ENCODE data around the gene TRIM63. TPM values are rescaled to one million over a fixed set of nuclear protein-coding genes. Genes with fewer than 3 reads are reported as not detected.

TRIM63 gene
- total RNA-seq, 2 experiments from 2014 or later = not detected

DNA sequence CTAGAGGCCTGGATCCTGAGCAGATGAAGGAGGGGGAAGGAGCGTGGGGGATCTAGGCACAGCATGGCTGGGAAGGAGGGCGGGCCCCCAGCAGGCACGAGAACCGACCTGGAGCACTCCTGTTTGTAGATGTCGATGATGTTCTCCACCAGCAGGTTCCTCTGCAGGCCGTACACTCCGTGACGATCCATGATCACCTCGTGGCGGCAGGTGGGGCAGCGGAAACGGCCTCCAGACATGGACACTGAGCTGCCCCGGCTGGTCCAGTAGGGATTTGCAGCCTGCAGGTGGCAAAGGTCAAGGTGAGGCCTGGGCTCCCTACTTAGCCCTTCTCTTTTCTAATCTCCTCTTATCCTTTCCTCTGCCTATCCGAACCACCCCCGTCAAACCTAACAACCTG is 1.3 kb downstream of the TRIM63 start:
- no peaks in the 10 kb centered on the region for H3K9me2 ChIP-seq (ENCODE audit: insufficient read depth, low read length)
- BruUV-seq (replicated peaks) = no TSS peak
- TF ChIP-seq CTCF (conservative IDR thresholded peaks at IDR 0.05; ENCODE audit: low read length) = no peak
- TF ChIP-seq EZH2phosphoT487 (IDR thresholded peaks at IDR 0.05; ENCODE audit: borderline replicate concordance, low read depth, low read length) = no peak
- H3K9me3 ChIP-seq (ENCODE audit: low read length) = no peaks in the 10 kb centered on the region
- H2AFZ ChIP-seq (ENCODE audit: low read length) = no peak overlapping the region
- H3K36me3 ChIP-seq (ENCODE audit: insufficient read depth, low read length) = no peaks in the 10 kb centered on the region
- no peak overlapping the region for H3K4me2 ChIP-seq (ENCODE audit: low read length)
- H3K27ac ChIP-seq (ENCODE audit: low read depth, low read length, poor library complexity, severe bottlenecking) = no peak overlapping the region
- no peak for DNase-seq (ENCODE audit: low spot score)
- ChIA-PET CTCF (ENCODE audit: unreplicated experiment) (no interaction called here), POLR2A (interaction anchor here (0.6 kb wide), 1 partner anchor 64 kb away, joined by 5 read pairs; no protein-coding TSS in a partner anchor)
- H3K4me3 ChIP-seq (ENCODE audit: low read depth, low read length, poor library complexity, severe bottlenecking) = no peak overlapping the region
- no peaks in the 10 kb centered on the region for H3K4me1 ChIP-seq (ENCODE audit: insufficient read depth, low read length, poor library complexity, severe bottlenecking)
- no peaks in the 10 kb centered on the region for H4K20me1 ChIP-seq (ENCODE audit: insufficient read depth, low read length)
- H3K79me2 ChIP-seq (ENCODE audit: insufficient read depth, low read depth, low read length) = no peaks in the 10 kb centered on the region
- intact Hi-C loops (cut with micrococcal nuclease; ENCODE audit: unreplicated experiment) = no loop called here

- ChIA-PET CTCF (ENCODE audit: unreplicated experiment) (no interaction called here), POLR2A (interaction anchor here (0.7 kb wide), 1 partner anchor 27 kb away, joined by 3 read pairs; no protein-coding TSS in a partner anchor)
- no peaks in the 10 kb centered on the region for H3K79me2 ChIP-seq (ENCODE audit: insufficient read depth, low read depth, low read length)
- no peak overlapping the region for H2AFZ ChIP-seq (ENCODE audit: low read length)
- no TSS peak for BruUV-seq (replicated peaks)
- H3K4me3 ChIP-seq (ENCODE audit: low read depth, low read length, poor library complexity, severe bottlenecking) = no peak overlapping the region
- DNase-seq (ENCODE audit: low spot score) = no peak
- H3K27ac ChIP-seq (ENCODE audit: low read depth, low read length, poor library complexity, severe bottlenecking) = no peak overlapping the region
- TF ChIP-seq CTCF (conservative IDR thresholded peaks at IDR 0.05; ENCODE audit: low read length) = no peak
- TF ChIP-seq EZH2phosphoT487 (IDR thresholded peaks at IDR 0.05; ENCODE audit: borderline replicate concordance, low read depth, low read length) = no peak
- H3K4me1 ChIP-seq (ENCODE audit: insufficient read depth, low read length, poor library complexity, severe bottlenecking) = no peaks in the 10 kb centered on the region
- no peaks in the 10 kb centered on the region for H4K20me1 ChIP-seq (ENCODE audit: insufficient read depth, low read length)
- no peaks in the 10 kb centered on the region for H3K9me3 ChIP-seq (ENCODE audit: low read length)
- H3K4me2 ChIP-seq (ENCODE audit: low read length) = no peak overlapping the region
- H3K9me2 ChIP-seq (ENCODE audit: insufficient read depth, low read length) = no peaks in the 10 kb centered on the region
- intact Hi-C loops (cut with micrococcal nuclease; ENCODE audit: unreplicated experiment) = no loop called here
- no peaks in the 10 kb centered on the region for H3K36me3 ChIP-seq (ENCODE audit: insufficient read depth, low read length)
Measured at GRCh38 chr1:26064553-26064952, 2.9 kb downstream of the TRIM63 start.

GRCh38 chr1:26060832-26061574 is 6.4 kb downstream of the TRIM63 start:
- TF ChIP-seq CTCF (conservative IDR thresholded peaks at IDR 0.05; ENCODE audit: low read length) (no peak), EZH2phosphoT487 (IDR thresholded peaks at IDR 0.05; ENCODE audit: borderline replicate concordance, low read depth, low read length) (no peak)
- Histone ChIP-seq H3K4me2 (ENCODE audit: low read length) (no peak overlapping the region), H3K9me2 (ENCODE audit: insufficient read depth, low read length) (no peaks in the 10 kb centered on the region), H3K79me2 (ENCODE audit: insufficient read depth, low read depth, low read length) (no peaks in the 10 kb centered on the region), H3K9me3 (ENCODE audit: low read length) (no peaks in the 10 kb centered on the region), H3K4me1 (ENCODE audit: insufficient read depth, low read length, poor library complexity, severe bottlenecking) (no peaks in the 10 kb centered on the region), H3K36me3 (ENCODE audit: insufficient read depth, low read length) (no peaks in the 10 kb centered on the region), H3K4me3 (ENCODE audit: low read depth, low read length, poor library complexity, severe bottlenecking) (no peak overlapping the region), H3K27ac (ENCODE audit: low read depth, low read length, poor library complexity, severe bottlenecking) (no peak overlapping the region), H2AFZ (ENCODE audit: low read length) (no peak overlapping the region), H4K20me1 (ENCODE audit: insufficient read depth, low read length) (no peaks in the 10 kb centered on the region)
- CTCF ChIA-PET (ENCODE audit: unreplicated experiment) = no interaction called here
- POLR2A ChIA-PET = no interaction called here
- DNase-seq (ENCODE audit: low spot score) = no peak
- no TSS peak for BruUV-seq (replicated peaks)
- intact Hi-C loops (cut with micrococcal nuclease; ENCODE audit: unreplicated experiment) = no loop called here

All from OCI-LY7 (cell line).